NCI-H345 treated with DMSO at 0.1 percent for 48 hours (cell line): ENCODE measurements around the gene APBA3.
A peak's percentile ranks its signal among the peaks of the same experiment; 100 is the strongest.

Experiments used
- DNase-seq: peaks from one replicate; lab custom pipeline; 2025; ENCODE audit not compliant: unreplicated experiment; lab: John Stamatoyannopoulos, UW

Gene APBA3

DNA sequence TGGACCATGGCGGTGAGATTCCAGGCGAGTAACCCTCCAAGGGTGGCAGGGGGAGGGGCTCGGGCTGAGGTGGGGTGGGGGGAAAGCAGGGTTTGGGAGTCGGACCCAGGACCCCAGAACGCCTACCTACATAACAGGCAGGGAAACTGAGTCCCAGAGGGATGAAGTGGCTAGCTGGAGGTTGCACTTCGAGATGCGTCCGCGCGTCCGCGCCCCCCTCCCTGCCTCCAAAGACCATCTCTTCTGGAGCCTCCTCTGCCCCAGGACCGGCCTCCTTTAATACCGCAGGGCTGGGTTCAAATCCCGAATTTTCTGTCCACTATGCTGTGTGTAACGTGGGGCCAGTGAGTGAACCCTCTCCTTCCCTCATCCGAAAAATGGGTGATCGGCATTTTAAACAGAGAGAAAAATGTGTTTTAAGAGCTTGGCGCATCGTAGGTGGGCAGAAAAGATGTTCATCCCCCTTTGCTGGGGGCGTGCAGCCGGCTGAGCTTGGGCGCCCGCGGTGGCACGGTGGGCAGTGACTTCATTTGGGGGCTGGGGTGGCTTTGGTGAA, 39.5 kb downstream of the APBA3 start:
- DNase-seq: no peak

DNA sequence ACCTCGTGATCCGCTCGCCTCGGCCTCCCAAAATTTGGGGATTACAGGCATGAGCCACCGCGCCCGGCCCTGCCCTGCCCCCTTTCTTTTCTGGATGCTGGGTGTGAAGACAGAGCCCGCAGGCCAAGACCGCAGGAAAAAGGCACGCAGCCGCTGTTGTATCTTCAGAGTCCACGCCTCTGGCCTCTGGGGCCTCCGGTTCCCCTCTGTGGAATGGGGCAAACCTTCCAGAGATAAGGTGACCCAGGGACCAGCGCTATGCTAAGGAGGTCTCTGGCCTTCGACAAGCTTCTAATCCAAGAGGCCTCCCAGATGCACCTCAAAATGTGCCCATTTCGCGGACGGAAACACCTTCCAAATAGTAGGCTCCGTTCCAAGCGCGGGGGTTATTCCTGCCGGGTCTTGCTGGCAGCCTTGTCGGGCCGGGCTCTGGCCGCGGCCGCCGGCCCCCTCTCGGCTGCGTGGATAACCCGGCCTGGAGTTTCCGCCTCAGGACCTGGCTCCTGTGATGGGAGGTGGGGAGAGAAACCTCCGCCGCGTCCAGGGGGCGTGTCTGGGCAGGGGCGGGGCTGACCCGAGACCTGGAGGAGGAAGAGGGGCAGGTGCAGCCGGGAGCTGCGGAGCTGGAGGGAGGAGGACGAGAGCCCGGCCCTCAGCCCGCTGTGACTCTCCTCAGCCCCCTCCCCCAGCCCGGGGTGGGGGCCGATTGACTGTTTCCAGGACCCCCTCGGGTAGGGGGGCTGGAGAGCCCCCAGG, 40.2 kb downstream of the APBA3 start:
- DNase-seq: peak; percentile 79

DNA sequence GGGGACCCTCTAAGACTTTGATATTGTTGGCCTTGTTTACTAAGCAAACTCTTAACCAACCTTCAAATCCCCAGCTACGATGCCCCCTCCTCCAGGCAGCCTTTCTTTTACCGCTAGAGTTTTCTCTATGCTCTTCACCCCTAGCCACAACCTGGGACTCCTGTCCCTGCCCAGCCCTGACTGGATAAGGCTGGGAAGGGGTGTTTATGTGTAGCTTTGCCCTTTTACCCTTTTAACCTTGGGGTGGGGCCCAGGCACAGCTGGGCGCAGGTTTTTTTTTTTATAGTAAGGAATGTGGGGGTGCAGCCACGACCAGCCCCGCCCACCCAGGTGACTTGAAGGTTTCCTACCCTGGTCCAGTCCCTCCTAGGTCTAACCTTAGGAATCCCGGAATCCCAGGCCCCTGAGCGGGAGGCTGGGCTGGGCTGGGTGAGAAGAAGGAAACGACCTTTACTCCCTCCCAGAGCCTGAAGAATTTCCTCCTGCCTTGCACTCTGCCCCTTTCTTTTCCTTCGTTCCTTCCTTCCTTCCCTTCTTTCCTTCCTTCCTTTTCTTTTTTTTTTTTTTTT, 41.1 kb downstream of the APBA3 start:
- DNase-seq: no peak

DNA sequence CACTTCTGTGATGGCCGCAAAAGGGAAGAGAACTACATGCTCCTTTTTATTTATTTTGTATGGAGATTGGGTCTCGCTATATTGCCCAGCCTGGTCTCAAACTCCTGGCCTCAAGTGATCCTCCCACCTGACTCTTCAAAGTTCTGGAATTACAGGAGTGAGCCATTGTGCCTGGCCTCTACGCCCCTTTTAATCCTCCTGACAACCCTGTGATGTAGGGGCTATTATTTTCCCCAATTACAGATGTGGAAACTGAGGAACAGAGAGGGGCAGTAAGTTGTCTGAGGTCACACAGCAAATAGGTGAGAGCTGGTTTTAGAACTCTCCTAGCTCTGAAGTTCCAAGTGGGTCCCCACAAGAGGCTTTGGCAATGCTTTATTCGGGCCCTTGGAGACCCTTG, 41.6 kb downstream of the APBA3 start:
- no peak for DNase-seq

DNA sequence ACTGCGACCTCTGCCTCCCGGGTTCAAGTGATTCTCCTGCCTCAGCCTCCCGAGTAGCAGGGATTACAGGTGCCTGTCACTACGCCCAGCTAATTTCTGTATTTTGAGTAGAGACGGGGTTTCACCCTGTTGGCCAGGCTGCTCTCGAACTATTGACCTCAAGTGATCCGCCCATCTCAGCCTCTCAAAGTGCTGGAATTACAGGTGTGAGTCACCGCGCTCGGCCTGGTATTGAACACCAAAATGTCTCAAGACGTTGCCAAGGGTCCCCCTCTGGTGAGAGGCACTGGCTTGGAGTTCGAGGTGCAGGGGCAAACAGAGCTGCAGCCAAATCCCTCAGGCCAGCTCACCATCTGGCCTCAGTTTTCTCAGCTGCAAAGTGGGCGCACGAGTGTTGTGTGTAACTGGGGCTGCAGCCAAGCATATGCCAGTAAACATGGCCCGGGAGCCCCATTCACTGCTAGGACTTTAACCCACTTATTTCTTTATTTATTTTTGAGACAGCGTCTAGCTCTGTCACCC, 45.3 kb downstream of the APBA3 start:
- DNase-seq: no peak

DNA sequence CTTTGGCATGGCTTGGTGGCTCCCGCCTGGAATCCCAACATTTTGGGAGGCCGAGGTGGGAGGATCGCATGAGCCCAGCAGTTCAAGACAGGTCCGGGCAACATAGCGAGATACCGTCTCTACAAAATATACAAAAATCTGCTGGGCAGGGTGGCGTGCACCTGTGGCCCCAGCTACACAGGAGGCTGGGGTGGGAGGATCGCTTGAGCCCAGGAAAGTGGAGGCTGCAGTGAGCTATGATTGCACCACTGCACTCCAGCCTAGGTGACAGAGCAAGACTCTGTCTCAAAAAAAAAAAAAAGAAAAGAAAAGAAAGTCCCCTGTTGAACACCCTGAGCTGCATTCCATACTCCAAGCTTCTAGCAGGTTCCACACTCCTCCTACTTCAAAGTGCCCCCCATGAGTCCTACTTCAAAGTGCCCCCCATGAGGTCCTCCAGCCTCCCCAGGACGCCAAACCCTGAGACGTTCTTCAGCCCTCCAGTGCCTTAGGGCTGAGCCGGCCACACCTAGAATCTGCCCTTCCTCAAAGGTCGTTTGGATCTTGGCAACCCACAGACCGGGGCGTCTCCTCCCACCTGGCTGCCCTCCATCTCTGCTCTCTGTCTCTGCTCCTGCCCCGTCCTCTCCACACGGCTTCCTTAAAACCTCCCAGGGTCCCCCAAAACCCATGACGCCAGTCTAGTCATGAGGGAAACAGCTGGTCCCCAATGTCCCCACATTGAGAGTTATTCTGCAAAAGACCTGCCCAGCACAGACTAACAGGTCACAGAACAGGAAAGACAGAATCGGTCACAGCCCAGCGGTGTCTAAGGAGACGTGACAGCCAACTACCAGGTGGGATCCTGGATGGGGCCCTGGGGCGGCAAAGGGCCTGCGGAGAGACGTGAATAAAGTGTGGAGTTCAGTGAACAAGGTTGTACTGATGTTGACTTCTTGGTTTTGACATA, 48.6 kb downstream of the APBA3 start:
- DNase-seq: no peak

DNA sequence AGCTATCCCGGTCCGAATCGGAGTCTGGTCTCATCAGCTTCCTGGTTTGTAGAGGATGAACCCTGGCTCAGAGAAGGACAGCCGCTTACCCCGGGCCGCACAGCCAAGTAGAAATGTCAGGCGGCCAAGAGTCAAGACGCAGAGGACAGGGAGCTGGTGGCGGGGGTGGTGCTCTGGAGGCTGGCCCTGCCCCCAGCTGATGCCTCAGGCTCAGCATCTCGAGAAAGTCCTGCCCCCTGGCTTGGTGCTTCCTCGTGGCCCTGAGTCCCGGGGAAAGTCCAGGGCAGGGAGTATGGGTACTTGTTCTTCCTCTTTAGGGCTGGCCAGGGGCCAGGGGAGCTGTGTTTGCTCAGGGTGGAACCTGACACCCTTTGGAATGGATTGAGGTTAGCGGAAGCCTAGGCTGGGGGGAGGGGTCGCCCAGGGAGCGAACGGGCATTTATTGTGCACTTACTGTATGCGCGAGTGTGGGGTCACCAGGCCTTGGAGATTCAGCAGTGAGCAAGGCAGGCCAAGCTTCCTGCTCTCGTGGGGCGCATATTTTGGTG, 51.2 kb downstream of the APBA3 start:
- DNase-seq: no peak

DNA sequence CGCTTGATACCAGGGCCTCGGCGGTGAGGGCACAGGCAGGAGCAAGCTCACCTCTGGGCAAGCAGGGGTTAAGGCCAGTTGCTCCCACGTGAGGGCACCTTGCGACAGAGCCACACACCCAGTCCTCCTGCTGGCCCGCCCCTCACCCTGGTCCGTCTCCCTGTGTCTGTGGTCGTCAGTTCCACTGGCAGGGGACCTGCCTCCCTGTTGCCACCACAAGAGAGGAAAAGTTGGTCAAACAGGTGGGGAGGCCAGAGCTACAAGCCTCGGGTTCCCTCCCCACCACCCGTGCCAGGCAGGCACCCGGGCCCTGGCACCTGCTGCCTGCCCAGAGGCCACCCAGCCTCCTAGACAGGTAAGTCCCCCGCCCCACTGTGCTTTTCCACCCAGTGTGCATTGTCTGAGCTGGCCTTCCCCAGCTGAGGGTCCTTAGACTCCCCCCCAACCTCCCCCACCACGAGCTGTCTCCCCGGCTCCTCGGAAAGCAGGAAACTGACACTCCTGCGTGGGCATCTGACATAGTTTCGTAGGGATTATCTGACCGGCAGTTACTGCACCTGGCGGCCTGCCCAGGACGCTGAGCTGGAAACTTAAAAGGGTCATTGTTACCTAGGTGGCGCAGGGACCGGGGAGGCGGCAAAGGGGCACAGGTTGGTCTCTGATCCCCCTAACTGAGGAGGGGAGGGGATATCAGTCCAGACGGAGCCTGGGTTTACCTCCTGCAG, 53.1 kb downstream of the APBA3 start, which contains the start of gene TJP3:
TSS of gene TJP3 (plus strand) at position 178 of the 725 bp plus-strand sequence. CDS start 20,049 bp downstream, outside the sequence.
- no peak for DNase-seq

DNA sequence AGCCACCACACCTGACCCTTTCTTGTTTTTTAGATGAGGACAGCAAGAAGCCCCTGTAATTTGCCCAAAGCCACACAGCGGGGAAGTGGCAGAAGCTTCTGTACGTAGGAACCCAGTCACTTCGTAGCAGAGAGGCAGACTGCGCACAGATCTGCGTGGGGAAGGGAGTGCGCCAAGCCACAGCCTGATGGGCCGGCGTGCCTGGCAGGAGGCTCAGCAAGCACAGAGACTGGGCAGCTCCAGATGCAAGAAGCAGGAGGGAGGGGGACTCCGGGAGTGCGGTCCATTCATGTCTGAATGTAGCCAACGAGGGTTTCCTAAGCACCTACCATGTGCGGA, 53.7 kb downstream of the APBA3 start:
- DNase-seq: no peak

DNA sequence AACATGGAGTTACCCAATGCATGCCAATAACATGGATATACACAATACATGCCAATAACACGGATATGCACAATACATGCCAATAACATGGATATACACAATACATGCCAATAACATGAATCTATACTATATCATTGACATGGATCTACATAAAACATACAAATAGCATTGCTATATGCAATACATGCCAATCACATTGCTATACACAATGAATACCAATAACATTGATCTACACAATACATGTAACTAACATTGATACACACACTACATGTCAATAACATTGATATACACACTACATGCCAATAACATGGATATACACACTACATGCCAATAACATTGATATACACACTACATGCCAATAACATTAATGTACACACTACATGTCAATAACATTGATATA, 60.3 kb downstream of the APBA3 start:
- no peak for DNase-seq
